Measurements from ENCODE around the gene CENPH. TPM values are rescaled to one million over a fixed set of nuclear protein-coding genes. Genes with fewer than 3 reads are reported as not detected.

CENPH gene
- polyA plus RNA-seq, 1 of the 3 experiments (the other 2 are of a cell fraction), result 14.6 TPM

DNA sequence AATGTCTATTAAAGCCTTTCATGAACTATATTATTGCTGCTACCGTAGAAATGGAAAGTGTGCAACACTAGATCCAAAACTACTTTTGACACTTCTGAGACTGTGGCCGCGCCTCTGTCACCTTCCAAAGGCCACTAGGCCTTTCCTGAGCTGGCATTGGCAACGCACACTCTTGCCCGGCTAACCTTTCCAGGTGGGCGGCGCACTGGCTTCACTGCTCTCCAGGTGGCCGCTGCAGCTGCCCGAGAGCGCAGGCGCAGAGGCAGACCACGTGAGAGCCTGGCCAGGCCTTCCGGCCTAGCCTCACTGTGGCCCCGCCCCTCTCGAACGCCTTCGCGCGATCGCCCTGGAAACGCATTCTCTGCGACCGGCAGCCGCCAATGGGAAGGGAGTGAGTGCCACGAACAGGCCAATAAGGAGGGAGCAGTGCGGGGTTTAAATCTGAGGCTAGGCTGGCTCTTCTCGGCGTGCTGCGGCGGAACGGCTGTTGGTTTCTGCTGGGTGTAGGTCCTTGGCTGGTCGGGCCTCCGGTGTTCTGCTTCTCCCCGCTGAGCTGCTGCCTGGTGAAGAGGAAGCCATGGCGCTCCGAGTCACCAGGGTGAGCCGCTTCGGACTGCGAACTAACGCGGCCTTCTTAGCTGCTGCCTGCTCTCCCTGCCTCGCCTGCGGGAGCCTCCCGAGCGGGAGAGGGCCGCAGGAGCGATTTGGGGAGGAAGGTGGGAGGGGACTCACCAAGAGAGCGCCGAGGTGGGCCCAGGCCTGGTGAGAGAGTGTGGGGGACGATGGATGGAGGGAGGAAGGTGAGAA lies 22.5 kb upstream of the CENPH start, which contains the start of gene CCNB1 (continued):
- TF ChIP-seq, protein P1, sequence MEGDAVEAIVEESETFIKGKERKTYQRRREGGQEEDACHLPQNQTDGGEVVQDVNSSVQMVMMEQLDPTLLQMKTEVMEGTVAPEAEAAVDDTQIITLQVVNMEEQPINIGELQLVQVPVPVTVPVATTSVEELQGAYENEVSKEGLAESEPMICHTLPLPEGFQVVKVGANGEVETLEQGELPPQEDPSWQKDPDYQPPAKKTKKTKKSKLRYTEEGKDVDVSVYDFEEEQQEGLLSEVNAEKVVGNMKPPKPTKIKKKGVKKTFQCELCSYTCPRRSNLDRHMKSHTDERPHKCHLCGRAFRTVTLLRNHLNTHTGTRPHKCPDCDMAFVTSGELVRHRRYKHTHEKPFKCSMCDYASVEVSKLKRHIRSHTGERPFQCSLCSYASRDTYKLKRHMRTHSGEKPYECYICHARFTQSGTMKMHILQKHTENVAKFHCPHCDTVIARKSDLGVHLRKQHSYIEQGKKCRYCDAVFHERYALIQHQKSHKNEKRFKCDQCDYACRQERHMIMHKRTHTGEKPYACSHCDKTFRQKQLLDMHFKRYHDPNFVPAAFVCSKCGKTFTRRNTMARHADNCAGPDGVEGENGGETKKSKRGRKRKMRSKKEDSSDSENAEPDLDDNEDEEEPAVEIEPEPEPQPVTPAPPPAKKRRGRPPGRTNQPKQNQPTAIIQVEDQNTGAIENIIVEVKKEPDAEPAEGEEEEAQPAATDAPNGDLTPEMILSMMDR (IDR thresholded peaks at IDR 0.05), result 0 out of 2 replicates have a peak, but pooled peaks have one; percentile 6
- TF ChIP-seq MEF2A (IDR thresholded peaks at IDR 0.05; ENCODE audit: borderline replicate concordance, low read depth) (no peak), ELF1 (IDR thresholded peaks at IDR 0.05) (peak; percentile 63; the same call in 1 of the 2 replicates), POLR2AphosphoS5 (IDR thresholded peaks at IDR 0.05; ENCODE audit: low read depth, low read length) (peak; percentile 84), JUND (IDR thresholded peaks at IDR 0.05) (no peak), CHD2 (IDR thresholded peaks at IDR 0.05; ENCODE audit: low read length, partially characterized antibody) (peak; percentile 88), RCOR1 (IDR thresholded peaks at IDR 0.05; ENCODE audit: low read length) (no peak), RAD21 (IDR thresholded peaks at IDR 0.05; ENCODE audit: low read length) (no peak), SIN3A (IDR thresholded peaks at IDR 0.05; ENCODE audit: borderline replicate concordance, low read depth, low read length) (peak; percentile 99)
- TF ChIP-seq, protein P2, sequence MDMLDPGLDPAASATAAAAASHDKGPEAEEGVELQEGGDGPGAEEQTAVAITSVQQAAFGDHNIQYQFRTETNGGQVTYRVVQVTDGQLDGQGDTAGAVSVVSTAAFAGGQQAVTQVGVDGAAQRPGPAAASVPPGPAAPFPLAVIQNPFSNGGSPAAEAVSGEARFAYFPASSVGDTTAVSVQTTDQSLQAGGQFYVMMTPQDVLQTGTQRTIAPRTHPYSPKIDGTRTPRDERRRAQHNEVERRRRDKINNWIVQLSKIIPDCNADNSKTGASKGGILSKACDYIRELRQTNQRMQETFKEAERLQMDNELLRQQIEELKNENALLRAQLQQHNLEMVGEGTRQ (IDR thresholded peaks at IDR 0.05; ENCODE audit: borderline replicate concordance, low read depth, low read length), result no peak; the same call in none of the 2 replicates
- TF ChIP-seq, protein P3, sequence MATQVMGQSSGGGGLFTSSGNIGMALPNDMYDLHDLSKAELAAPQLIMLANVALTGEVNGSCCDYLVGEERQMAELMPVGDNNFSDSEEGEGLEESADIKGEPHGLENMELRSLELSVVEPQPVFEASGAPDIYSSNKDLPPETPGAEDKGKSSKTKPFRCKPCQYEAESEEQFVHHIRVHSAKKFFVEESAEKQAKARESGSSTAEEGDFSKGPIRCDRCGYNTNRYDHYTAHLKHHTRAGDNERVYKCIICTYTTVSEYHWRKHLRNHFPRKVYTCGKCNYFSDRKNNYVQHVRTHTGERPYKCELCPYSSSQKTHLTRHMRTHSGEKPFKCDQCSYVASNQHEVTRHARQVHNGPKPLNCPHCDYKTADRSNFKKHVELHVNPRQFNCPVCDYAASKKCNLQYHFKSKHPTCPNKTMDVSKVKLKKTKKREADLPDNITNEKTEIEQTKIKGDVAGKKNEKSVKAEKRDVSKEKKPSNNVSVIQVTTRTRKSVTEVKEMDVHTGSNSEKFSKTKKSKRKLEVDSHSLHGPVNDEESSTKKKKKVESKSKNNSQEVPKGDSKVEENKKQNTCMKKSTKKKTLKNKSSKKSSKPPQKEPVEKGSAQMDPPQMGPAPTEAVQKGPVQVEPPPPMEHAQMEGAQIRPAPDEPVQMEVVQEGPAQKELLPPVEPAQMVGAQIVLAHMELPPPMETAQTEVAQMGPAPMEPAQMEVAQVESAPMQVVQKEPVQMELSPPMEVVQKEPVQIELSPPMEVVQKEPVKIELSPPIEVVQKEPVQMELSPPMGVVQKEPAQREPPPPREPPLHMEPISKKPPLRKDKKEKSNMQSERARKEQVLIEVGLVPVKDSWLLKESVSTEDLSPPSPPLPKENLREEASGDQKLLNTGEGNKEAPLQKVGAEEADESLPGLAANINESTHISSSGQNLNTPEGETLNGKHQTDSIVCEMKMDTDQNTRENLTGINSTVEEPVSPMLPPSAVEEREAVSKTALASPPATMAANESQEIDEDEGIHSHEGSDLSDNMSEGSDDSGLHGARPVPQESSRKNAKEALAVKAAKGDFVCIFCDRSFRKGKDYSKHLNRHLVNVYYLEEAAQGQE (IDR thresholded peaks at IDR 0.05; ENCODE audit: low read depth, low read length), result 0 out of 2 replicates have a peak, but pooled peaks have one; percentile 41
- TF ChIP-seq, protein P4, sequence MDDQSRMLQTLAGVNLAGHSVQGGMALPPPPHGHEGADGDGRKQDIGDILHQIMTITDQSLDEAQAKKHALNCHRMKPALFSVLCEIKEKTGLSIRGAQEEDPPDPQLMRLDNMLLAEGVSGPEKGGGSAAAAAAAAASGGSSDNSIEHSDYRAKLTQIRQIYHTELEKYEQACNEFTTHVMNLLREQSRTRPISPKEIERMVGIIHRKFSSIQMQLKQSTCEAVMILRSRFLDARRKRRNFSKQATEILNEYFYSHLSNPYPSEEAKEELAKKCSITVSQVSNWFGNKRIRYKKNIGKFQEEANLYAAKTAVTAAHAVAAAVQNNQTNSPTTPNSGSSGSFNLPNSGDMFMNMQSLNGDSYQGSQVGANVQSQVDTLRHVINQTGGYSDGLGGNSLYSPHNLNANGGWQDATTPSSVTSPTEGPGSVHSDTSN (IDR thresholded peaks at IDR 0.05), result no peak

Measured in SK-N-SH (cell line).